ENCODE data around the gene IRX6.

- TF ChIP-seq CTCF (IDR thresholded peaks at IDR 0.05): no peak
- TF ChIP-seq ZFX (IDR thresholded peaks at IDR 0.05; ENCODE audit: borderline replicate concordance): no peak
These were observed 52.7 kb downstream of the IRX6 start for GRCh38 chr16:55376567-55377167.
